ENCODE results near the gene FYCO1.
A peak's percentile ranks its signal among the peaks of the same experiment; 100 is the strongest.

Gene FYCO1

DNA sequence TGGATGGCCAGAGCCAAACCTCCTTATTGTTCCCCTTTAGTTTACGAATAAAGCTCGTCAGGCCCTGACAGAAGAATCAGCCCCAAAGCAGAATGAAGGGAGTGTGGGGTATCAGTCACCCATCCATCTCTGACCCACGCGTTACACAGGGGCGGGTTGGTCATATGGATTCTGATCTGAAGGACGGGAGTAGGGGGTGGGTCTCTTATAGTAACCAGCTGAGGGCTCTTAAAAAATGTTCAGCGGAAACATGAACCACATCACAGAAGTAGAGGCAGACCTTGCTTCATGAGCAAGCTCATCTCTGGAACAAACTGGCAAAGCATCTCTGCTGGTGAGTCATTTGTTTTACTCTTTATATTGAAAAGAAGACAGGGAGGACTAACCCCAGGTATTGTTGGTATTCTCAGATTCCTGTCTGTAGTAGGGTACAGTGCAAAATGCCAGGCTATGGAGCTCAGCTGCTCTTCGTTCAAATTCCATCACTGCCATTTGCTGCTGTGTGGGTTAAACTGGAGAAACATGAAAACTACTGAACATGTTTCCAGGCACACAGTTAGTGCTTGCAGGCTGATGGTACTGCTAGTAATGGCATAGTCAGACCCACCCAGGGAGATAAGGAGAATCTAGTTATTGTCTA is 52.3 kb downstream of the FYCO1 start, which contains the start of gene CXCR6:
TSS of gene CXCR6 (plus strand) at position 258 of the 640 bp plus-strand sequence. CDS start 3,018 bp downstream, outside the sequence.
- no peak for DNase-seq

- DNase-seq, result no peak
Observed at GRCh38 chr3:45942051-45942825, 53.4 kb downstream of the FYCO1 start.

DNA sequence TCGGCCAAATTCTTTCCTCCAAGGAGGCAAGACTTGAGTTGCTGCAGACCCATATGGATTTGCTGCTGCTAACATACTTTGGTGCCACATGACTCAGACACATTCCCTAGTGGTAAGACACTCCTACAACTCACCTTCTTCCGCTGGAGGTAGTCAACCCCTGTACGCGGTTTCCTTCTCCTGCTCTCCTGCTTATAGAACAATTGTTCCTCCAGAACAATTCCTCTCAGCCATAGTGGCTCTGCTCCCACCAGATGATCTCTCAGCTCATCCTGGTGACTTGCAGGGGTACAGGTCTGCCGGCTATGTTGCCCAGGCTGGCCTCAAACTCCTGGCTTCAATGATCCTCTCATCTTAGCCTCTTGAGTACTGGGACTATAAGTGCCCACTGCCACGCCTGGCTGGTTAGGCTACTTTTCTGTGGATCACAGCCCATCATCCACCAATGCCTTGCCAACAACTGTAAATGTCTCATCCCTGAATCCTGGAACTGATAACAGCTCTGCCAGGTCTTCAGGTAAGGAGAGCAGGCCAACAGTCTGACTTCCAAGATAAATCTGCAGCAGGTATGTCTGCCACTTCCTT is 54.8 kb downstream of the FYCO1 start:
- DNase-seq, result no peak

DNA sequence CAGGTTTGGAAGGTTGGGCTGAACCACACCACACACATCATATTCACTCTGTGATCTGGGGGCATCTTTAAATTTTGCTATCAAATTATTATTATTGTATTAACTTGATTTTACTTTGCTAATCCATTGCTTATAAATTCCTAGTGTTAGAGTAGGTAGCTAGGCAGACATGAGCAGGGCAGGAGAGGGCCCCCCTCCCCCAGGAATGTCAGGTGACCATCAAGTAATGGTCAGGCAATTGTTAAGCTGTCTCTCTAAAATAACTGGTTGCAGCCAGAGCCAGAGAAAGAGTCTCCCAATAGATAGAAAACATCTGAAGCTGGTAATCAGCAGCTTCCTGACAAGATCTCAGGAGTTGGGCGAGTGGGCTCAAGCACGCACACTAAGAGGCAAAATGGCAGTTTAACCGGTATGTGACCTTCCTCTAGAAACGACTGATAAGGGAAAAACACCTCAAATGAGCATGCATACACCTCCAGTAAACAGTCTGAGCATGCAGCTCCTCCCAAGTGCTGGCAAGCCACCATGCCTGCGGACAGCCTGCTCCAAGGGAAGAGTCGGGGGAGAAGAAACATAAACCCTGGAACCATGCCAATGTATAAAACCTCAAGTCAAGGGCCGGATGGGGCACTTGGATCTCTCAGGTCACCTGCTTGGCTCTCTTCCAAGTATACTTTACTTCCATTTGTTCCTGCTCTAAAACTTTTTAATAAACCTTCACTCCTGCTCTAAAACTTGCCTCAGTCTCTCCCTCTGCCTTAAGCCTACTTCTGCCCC is 55.4 kb downstream of the FYCO1 start:
- no peak for DNase-seq

- peak in 2 of 51 donors; percentile 12 to 33 for DNase-seq
Observed at GRCh38 chr3:45939341-45939771, 56.3 kb downstream of the FYCO1 start.

DNA sequence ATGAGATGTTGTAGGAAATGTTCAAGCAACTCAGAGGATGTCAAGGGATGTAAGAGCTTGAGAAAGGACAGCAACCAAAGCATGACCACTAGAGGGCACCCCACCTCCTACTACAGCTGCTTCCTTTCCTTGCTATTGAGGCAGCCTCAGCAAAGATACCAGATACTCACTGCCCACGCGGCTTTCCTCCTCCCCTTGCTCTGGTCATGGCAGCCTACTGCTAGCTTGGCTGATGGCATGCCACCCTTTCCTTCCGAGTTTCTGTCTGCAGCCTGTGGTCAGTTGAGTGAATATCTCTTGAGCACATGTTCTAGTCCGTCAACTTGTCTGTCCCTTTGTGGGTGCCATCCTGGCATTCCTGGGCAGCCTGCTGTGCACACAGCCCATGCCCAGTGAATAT is 56.8 kb downstream of the FYCO1 start:
- peak in 50 of 51 donors; percentile 14 to 89 (median 63) for DNase-seq

GRCh38 chr3:45938043-45938435 is 57.6 kb downstream of the FYCO1 start:
- DNase-seq, result no peak

- DNase-seq, result no peak
Observed at GRCh38 chr3:45937206-45938042, 58.2 kb downstream of the FYCO1 start.

DNA sequence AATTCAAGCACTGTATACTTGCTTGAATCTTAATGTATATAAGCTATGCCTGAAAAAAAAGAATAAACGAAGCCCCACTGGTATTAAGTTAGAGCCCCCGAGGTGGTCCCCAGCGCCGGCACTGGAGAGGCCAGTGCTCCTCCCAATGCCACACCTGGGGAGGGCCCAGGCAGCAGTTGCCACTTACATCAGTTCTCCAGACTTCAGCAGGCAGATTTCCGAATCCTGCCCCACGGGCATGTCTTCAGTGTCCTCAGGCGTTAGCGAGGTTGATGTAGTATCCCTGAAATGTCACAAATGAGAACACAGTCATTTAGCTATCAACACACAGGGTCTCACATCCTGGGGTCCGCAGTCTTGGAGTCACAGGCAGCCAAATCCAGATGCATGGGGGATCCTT is 59.4 kb downstream of the FYCO1 start:
- DNase-seq, result no peak

GRCh38 chr3:45933591-45933990 is 62.0 kb downstream of the FYCO1 start:
- DNase-seq, result no peak

- no peak for DNase-seq
Observed at GRCh38 chr3:45932112-45932511, 63.5 kb downstream of the FYCO1 start.

DNA sequence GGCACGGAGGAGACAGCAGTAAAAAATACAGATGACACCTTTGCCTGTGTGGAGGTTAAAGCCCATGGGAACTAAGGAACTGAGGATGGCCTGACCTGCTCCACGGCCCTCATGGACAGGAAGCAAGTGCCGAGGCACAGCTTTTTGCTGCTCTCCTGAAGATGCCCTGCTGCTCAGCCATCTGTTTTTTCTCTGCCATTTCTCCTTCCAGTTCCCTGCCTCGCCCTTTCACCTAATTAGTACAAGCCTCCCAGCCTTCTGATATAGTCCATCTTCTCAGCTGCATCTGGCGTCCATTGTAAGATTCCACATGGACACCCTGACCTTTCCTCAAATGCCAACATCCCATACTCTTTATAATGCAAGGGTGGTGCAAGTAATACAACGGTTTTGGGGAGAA is 64.1 kb downstream of the FYCO1 start:
- no peak for DNase-seq

DNA sequence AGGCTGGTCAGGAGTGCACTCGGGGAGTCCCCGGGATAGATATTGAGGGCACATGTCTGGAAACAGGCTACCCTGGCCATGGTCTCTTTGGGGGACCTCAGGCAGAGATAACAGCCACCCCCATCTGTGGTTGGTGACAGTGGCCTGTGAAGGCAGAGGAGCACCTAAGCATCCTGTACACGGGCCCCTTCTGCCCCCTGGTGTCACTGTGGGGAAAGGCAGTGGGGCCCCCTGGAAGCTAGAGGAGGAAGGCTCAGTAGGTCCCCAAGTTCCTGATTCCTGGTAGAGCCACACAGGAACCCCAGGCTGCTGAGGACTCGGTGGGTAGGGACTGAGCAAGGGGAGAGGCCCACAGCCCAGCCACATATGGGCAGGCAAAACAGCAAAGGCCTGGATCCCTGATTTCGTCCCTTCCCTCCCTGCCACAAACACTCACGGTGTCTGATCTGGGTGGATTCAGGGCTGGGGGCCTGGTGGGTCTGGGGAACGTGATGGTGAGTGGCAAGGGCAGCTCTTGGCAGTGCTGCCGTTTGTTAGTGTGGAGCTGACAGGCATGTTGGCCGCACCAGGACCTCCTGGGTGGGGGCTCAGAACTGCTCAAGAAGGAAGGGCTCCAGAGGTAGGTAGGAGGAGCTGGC is 66.5 kb downstream of the FYCO1 start:
- peak in 14 of 51 donors; percentile 1 to 44 (median 12) for DNase-seq

- no peak for DNase-seq
Observed at GRCh38 chr3:45927881-45928280, 67.7 kb downstream of the FYCO1 start.

DNA sequence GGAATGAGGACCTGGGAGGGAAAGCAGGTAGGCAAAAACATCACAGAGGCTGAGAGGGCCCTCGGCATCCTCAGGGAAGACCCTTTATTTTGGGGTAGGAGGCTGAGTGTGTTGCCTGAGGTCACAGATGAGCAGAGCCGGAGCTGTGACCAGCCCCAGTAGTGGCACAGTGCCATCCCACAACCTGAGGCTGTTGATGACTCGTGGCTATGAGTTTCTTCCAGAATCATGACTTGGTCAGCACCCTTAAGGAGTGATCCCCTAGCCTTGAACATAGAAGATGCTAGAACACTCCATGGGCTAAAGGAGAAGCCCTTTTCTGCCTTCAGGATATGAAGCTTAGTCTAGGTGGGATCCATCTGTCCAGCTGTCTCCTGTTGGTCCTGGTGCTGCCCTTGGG is 71.9 kb downstream of the FYCO1 start:
- no peak for DNase-seq

GRCh38 chr3:45922950-45923590 is 72.6 kb downstream of the FYCO1 start:
- DNase-seq, result no peak

- DNase-seq, result no peak
Observed at GRCh38 chr3:45922039-45922326, 73.6 kb downstream of the FYCO1 start.

DNA sequence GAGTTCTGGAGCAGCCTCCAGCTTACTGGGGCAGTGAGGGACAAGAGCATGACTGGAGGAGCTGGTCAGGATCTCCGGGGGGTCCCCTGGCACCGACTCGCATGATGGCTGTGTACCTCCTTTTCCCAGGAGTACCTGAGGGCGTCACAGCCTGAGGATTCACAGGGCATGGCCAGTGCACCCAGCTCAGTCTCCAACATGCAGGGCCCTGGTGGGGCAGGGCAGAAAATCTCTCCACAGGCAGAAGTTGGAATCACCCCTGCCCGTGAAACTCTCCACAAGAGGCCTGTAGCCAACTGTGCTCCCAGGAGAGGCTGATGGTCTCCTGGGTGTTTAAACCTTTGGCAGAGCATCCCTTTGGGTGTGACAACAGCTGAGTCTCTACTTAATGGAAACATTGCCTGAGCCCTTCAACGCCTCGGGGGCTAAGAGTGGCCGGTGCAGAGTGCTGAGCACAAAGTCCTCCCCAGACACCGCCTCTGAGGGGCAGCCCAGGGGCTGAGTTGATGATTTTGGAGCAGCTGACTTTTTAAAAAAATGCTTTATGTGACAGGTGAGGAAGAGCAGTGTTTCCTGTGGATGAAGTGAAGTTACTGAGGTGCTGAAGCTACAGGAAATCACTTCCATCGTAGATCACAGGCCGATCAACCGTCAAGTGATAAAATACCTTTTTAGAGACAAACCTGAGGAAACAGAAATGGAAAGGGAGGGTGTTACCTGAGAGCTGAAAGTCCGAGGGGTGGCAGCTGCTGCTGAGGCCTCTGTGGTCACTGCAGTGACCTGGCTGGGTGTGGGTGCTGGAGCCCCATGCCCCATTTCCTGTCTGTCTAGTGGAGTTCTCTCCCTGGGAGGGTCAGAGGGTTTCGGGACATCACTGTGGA is 74.2 kb downstream of the FYCO1 start:
- DNase-seq, result no peak

Measured in hypothalamus (tissue), 51 donors.